Mesothelial cell of epicardium (in vitro differentiated cells): ENCODE results near the gene DLL3. TPM values are rescaled to one million over a fixed set of nuclear protein-coding genes. Genes with fewer than 3 reads are reported as not detected.

Experiments
- DNase-seq, 2 experiments: peaks; one replicate each; pipeline ENCODE4 v3.0.0; 2021; ENCODE audit warnings: low spot score in 2 of 2; ENCODE audit not compliant: unreplicated experiment in 2 of 2
- H3K27ac Mint-ChIP-seq: 2 replicates; pipeline ENCODE4 v1.8.0; 2021; ENCODE audit warnings: mixed read lengths
- H3K27me3 Mint-ChIP-seq: 2 replicates; pipeline ENCODE4 v1.8.0; 2021; ENCODE audit warnings: low read depth, mixed read lengths
- H3K36me3 Mint-ChIP-seq: 2 replicates; pipeline ENCODE4 v1.8.0; 2021; ENCODE audit warnings: mixed read lengths
- H3K4me1 Mint-ChIP-seq: 2 replicates; pipeline ENCODE4 v1.8.0; 2021; ENCODE audit warnings: mixed read lengths
- H3K4me3 Mint-ChIP-seq: 2 replicates; pipeline ENCODE4 v1.8.0; 2021; ENCODE audit warnings: mild to moderate bottlenecking, moderate library complexity, mixed read lengths
- H3K9me3 Mint-ChIP-seq: 2 replicates; pipeline ENCODE4 v1.8.0; 2021; ENCODE audit warnings: mixed read lengths
- total RNA-seq: library from RNA; stranded (reverse); gene quantifications from 3 replicates; pipeline ENCODE4 v1.2.1, GENCODE V29; 2021
- TF ChIP-seq, protein P1 (sequence below): fragments of 200-600 bp; sonication (generic); IDR thresholded peaks from one replicate; pipeline ENCODE4 v1.5.0; 2021; ENCODE audit warnings: antibody characterized with exemption; ENCODE audit not compliant: unreplicated experiment

DLL3 gene
- total RNA-seq, 1 donor from 2014 or later = 0.40 TPM

DNA sequence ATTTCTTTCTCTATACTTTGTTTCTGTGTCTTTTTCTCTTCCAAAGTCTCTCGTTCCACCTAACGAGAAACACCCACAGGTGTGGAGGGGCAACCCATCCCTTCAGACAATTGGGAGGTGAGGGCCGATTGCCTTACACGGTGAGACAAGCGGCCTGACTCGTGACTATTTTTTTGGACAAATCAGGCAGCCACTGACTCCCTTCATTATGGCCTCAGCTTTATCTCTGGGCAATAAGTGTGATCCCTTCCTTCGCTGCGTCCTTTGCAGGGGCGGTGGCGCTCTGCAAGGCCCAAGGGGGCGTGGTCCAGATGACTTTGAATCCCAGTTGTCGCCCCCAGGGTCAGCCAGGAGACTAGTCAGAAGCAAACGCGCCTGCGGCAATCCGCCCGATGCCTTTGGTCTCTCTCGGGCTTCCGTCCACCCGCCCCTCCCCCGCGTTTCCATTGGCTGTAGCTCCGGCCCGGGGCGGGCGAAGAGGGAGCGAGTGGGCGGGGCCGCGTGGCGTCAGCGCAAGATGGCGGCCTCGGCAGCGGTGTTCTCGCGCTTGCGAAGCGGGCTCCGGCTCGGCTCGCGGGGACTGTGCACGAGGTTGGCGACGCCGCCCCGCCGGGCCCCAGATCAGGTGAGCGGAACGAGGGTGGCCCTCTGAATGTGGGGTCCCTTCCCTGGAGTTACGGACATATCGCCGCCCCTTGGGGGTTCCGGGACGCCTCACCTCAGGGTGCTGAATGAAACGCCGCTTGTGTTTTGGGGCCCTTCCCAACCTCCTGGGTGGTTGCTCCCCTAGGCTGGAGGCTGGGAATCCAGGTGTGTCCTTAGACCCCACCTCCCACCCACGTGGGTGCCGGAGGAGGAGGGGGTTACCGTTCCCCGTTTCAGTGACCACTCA, 18.2 kb upstream of the DLL3 start, which contains the start of gene TIMM50:
Gene TIMM50, plus strand, starts transcription at position 502 of the 892 bp plus-strand sequence. Its CDS starts 16 bp downstream, at position 518.
- Mint-ChIP-seq H3K4me3 (peak within 1 kb of the TSS; percentile 85), H3K36me3 (peaks cover 15% of the 10 kb centered on the region), H3K27ac (peak within 1 kb of the TSS; percentile 98), H3K4me1 (peaks cover 22% of the 10 kb centered on the region), H3K9me3 (no peaks in the 10 kb centered on the region), H3K27me3 (no peaks in the 10 kb centered on the region)
- peak; percentile 95 to 99 for DNase-seq
- TF ChIP-seq, protein P1, sequence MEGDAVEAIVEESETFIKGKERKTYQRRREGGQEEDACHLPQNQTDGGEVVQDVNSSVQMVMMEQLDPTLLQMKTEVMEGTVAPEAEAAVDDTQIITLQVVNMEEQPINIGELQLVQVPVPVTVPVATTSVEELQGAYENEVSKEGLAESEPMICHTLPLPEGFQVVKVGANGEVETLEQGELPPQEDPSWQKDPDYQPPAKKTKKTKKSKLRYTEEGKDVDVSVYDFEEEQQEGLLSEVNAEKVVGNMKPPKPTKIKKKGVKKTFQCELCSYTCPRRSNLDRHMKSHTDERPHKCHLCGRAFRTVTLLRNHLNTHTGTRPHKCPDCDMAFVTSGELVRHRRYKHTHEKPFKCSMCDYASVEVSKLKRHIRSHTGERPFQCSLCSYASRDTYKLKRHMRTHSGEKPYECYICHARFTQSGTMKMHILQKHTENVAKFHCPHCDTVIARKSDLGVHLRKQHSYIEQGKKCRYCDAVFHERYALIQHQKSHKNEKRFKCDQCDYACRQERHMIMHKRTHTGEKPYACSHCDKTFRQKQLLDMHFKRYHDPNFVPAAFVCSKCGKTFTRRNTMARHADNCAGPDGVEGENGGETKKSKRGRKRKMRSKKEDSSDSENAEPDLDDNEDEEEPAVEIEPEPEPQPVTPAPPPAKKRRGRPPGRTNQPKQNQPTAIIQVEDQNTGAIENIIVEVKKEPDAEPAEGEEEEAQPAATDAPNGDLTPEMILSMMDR = no peak

GRCh38 chr19:39481229-39481545, 17.6 kb upstream of the DLL3 start:
- Mint-ChIP-seq H3K9me3 (no peaks in the 10 kb centered on the region), H3K4me3 (peak overlapping the region; percentile 85), H3K36me3 (peaks cover 14% of the 10 kb centered on the region), H3K27ac (peak overlapping the region; percentile 98), H3K27me3 (no peaks in the 10 kb centered on the region), H3K4me1 (peaks cover 22% of the 10 kb centered on the region)
- TF ChIP-seq, protein P1 = no peak
- no peak for DNase-seq

DNA sequence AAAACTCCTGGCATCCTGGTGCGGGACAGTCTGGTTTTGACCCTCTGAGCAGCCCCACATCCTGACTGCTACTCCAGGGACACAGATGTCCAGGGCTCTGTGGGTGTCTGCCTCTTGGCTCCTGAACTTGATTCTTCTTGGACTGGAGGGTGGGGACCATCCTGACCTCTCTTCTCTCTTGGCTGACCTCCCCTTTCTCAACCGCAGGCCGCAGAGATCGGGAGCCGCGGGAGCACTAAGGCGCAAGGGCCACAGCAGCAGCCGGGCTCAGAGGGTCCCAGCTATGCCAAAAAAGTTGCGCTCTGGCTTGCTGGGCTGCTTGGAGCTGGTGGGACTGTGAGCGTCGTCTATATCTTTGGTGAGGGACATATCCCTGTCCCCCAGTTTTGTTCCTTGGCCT, 17.1 kb upstream of the DLL3 start:
- no peaks in the 10 kb centered on the region for H3K9me3 Mint-ChIP-seq

DNA sequence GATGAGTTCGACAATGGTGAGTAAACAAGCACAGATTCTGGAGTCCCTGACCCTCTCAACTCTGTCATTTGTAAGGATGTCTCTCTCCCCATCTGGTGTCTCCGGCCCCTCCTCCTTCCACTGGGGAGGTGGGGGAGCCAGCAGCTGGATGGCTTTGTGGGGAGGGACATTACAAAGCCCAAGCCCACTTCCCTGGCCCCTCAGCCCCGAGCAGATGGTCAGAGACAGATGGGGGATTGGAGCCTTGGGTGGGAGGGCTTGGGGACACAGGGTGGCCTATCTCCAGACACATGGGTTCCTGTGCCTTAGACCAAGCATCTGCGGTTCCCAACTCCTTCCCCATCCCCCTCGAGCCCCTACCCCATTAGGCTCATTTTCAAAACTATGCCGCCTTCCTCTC, 15.6 kb upstream of the DLL3 start:
- Mint-ChIP-seq H3K4me1 (peaks cover 22% of the 10 kb centered on the region), H3K27ac (no peak overlapping the region), H3K9me3 (no peaks in the 10 kb centered on the region), H3K4me3 (peak overlapping the region; percentile 28), H3K27me3 (no peaks in the 10 kb centered on the region), H3K36me3 (peaks cover 21% of the 10 kb centered on the region)
- TF ChIP-seq, protein P1 = no peak
- no peak for DNase-seq

More for the DNA sequence above, 17.1 kb upstream of the DLL3 start:
- peaks cover 22% of the 10 kb centered on the region for H3K4me1 Mint-ChIP-seq
- TF ChIP-seq, protein P1 = no peak
- H3K27me3 Mint-ChIP-seq = no peaks in the 10 kb centered on the region
- DNase-seq = no peak
- peak overlapping the region; percentile 85 for H3K4me3 Mint-ChIP-seq
- peak overlapping the region; percentile 98 for H3K27ac Mint-ChIP-seq
- peaks cover 15% of the 10 kb centered on the region for H3K36me3 Mint-ChIP-seq

DNA sequence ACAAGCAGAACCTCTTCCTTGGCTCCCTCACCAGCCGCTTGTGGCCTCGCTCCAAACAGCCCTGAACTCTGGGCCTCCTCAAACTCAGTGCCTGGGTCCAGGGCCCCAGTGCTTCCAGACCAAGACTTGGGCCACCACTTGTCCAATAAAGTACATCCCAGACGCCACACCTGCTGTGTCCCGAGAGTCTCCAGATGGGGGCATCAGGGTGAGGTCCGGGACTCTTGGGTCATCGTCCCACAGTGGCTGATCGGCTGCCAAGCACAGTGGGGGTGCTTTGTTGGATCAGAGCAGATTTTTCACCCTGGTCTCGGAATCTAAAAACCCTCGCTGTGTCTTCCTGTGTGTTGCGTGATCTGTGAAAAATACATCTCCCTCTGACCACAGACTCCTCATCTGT, 9.0 kb upstream of the DLL3 start:
- no peak overlapping the region for H3K27ac Mint-ChIP-seq

More for the DNA sequence above, 9.0 kb upstream of the DLL3 start:
- Mint-ChIP-seq H3K36me3 (peaks cover 26% of the 10 kb centered on the region), H3K4me3 (no peak overlapping the region), H3K9me3 (no peaks in the 10 kb centered on the region), H3K27me3 (no peaks in the 10 kb centered on the region), H3K4me1 (no peaks in the 10 kb centered on the region)
- TF ChIP-seq, protein P1 = no peak
- DNase-seq = no peak
